HEK293 (cell line): ENCODE data around the gene ASMTL.

Experiments used
- INSM2 ChIP-seq: fragments of 450-650 bp; formaldehyde crosslinking; IDR thresholded peaks from 2 replicates; pipeline ENCODE4 v1.5.1; 2016; ENCODE audit warnings: missing biosample characterization, missing genetic modification characterization
- OVOL3 ChIP-seq: fragments of 450-650 bp; formaldehyde crosslinking; IDR thresholded peaks from 2 replicates; pipeline ENCODE4 v1.5.1; 2016; ENCODE audit warnings: missing biosample characterization, missing genetic modification characterization
- PRDM4 ChIP-seq: fragments of 450-650 bp; formaldehyde crosslinking; IDR thresholded peaks from 2 replicates; pipeline ENCODE4 v1.5.1; 2017; ENCODE audit warnings: missing biosample characterization, missing genetic modification characterization
- TCF7L2 ChIP-seq: IDR thresholded peaks from 2 replicates; pipeline ENCODE4 v1.6.1; 2011; ENCODE audit warnings: low read depth, mild to moderate bottlenecking, inconsistent platforms, low read length, moderate library complexity, borderline replicate concordance
- YY2 ChIP-seq: fragments of 450-650 bp; formaldehyde crosslinking; IDR thresholded peaks from 2 replicates; pipeline ENCODE4 v1.5.1; 2016; ENCODE audit warnings: missing biosample characterization, missing genetic modification characterization
- ZBTB20 ChIP-seq: fragments of 450-650 bp; formaldehyde crosslinking; IDR thresholded peaks from 2 replicates; pipeline ENCODE4 v1.5.1; 2016; ENCODE audit warnings: missing biosample characterization, missing genetic modification characterization
- ZNF148 ChIP-seq: fragments of 450-650 bp; formaldehyde crosslinking; IDR thresholded peaks from 2 replicates; pipeline ENCODE4 v1.5.0; 2017; ENCODE audit warnings: missing biosample characterization, missing genetic modification characterization, borderline replicate concordance
- ZNF214 ChIP-seq: fragments of 450-650 bp; formaldehyde crosslinking; IDR thresholded peaks from 2 replicates; pipeline ENCODE4 v1.5.1; 2017; ENCODE audit warnings: missing biosample characterization, mild to moderate bottlenecking, missing genetic modification characterization, borderline replicate concordance
- ZNF24 ChIP-seq: fragments of 450-650 bp; formaldehyde crosslinking; IDR thresholded peaks from 2 replicates; pipeline ENCODE4 v1.5.1; 2016; ENCODE audit warnings: missing biosample characterization, missing genetic modification characterization
- ZNF335 ChIP-seq: fragments of 450-650 bp; formaldehyde crosslinking; conservative IDR thresholded peaks from 2 replicates; pipeline ENCODE4 v1.5.1; 2016; ENCODE audit warnings: missing biosample characterization, missing genetic modification characterization
- ZNF366 ChIP-seq: fragments of 450-650 bp; formaldehyde crosslinking; conservative IDR thresholded peaks from 2 replicates; pipeline ENCODE4 v1.5.1; 2016; ENCODE audit warnings: missing biosample characterization, missing genetic modification characterization
- ZNF423 ChIP-seq: fragments of 450-650 bp; formaldehyde crosslinking; IDR thresholded peaks from 2 replicates; pipeline ENCODE4 v1.5.1; 2016; ENCODE audit warnings: missing biosample characterization, missing genetic modification characterization
- ZNF488 ChIP-seq: fragments of 450-650 bp; formaldehyde crosslinking; IDR thresholded peaks from 2 replicates; pipeline ENCODE4 v1.5.1; 2016; ENCODE audit warnings: missing biosample characterization, missing genetic modification characterization
- ZNF513 ChIP-seq: fragments of 450-650 bp; IDR thresholded peaks from 2 replicates; pipeline ENCODE4 v1.5.1; 2018; ENCODE audit warnings: missing biosample characterization, missing genetic modification characterization
- ZNF521 ChIP-seq: fragments of 450-650 bp; formaldehyde crosslinking; IDR thresholded peaks from 2 replicates; pipeline ENCODE4 v1.5.1; 2017; ENCODE audit warnings: missing biosample characterization, mild to moderate bottlenecking, missing genetic modification characterization
- ZNF529 ChIP-seq: fragments of 450-650 bp; formaldehyde crosslinking; IDR thresholded peaks from 2 replicates; pipeline ENCODE4 v1.5.1; 2017; ENCODE audit warnings: missing genetic modification characterization, missing biosample characterization; ENCODE audit not compliant: insufficient replicate concordance
- ZNF560 ChIP-seq: fragments of 450-650 bp; formaldehyde crosslinking; IDR thresholded peaks from 2 replicates; pipeline ENCODE4 v1.5.1; 2017; ENCODE audit warnings: missing biosample characterization, missing genetic modification characterization, borderline replicate concordance
- ZNF561 ChIP-seq: fragments of 450-650 bp; IDR thresholded peaks from 2 replicates; pipeline ENCODE4 v1.5.1; 2018; ENCODE audit warnings: missing biosample characterization, missing genetic modification characterization, borderline replicate concordance
- ZNF580 ChIP-seq: fragments of 450-650 bp; formaldehyde crosslinking; IDR thresholded peaks from 2 replicates; pipeline ENCODE4 v1.5.1; 2016; ENCODE audit warnings: missing biosample characterization, missing genetic modification characterization
- ZNF610 ChIP-seq: fragments of 450-650 bp; formaldehyde crosslinking; IDR thresholded peaks from 2 replicates; pipeline ENCODE4 v1.5.1; 2016; ENCODE audit warnings: missing biosample characterization, missing genetic modification characterization, borderline replicate concordance
- ZNF624 ChIP-seq: fragments of 450-650 bp; formaldehyde crosslinking; IDR thresholded peaks from 2 replicates; pipeline ENCODE4 v1.5.1; 2017; ENCODE audit warnings: missing biosample characterization, missing genetic modification characterization
- ZNF785 ChIP-seq: fragments of 450-650 bp; formaldehyde crosslinking; IDR thresholded peaks from 2 replicates; pipeline ENCODE4 v1.5.1; 2016; ENCODE audit warnings: missing biosample characterization, missing genetic modification characterization
- ZSCAN18 ChIP-seq: fragments of 450-650 bp; formaldehyde crosslinking; IDR thresholded peaks from 2 replicates; pipeline ENCODE4 v1.5.1; 2016; ENCODE audit warnings: missing biosample characterization, missing genetic modification characterization
- ZSCAN4 ChIP-seq: fragments of 450-650 bp; formaldehyde crosslinking; IDR thresholded peaks from 2 replicates; pipeline ENCODE4 v1.5.1; 2017; ENCODE audit warnings: missing biosample characterization, missing genetic modification characterization

ASMTL gene

GRCh38 chrX:1392376-1393068 is 60.2 kb downstream of the ASMTL start (continued):
- TF ChIP-seq ZSCAN18 (tag by site-specific recombination) (no peak), ZBTB20 (no peak; the same call in 1 of the 2 replicates), ZNF560 (tag by site-specific recombination) (no peak), ZNF214 (tag by site-specific recombination) (no peak), ZNF488 (tag by site-specific recombination) (no peak), ZNF148 (tag by site-specific recombination) (no peak), ZNF561 (tag by site-specific recombination) (peak; percentile 94; the same call in 1 of the 2 replicates), TCF7L2 (no peak), ZNF521 (tag by site-specific recombination) (no peak), OVOL3 (tag by site-specific recombination) (peak; percentile 57; the same call in 1 of the 2 replicates), ZNF366 (no peak), ZNF624 (tag by site-specific recombination) (no peak), ZNF610 (tag by site-specific recombination) (peak; percentile 44; the same call in 1 of the 2 replicates), ZNF335 (tag by site-specific recombination) (peak; percentile 74), ZNF529 (tag by site-specific recombination) (no peak), YY2 (tag by site-specific recombination) (no peak), ZNF423 (tag by site-specific recombination) (0 out of 2 replicates have a peak, but pooled peaks have one; percentile 33), ZNF580 (tag by site-specific recombination) (peak; percentile 64; the same call in 1 of the 2 replicates), ZNF785 (tag by site-specific recombination) (no peak), ZNF513 (no peak; the same call in 1 of the 2 replicates), INSM2 (tag by site-specific recombination) (peak; percentile 71), ZSCAN4 (no peak), PRDM4 (tag by site-specific recombination) (no peak), ZNF24 (tag by site-specific recombination) (no peak)
